Stimulated activated naive CD4-positive, alpha-beta T cell treated with Interleukin-2 at 50 U/mL for 16 hours (primary cell): ENCODE data around the gene NLRP12.
A peak's percentile ranks its signal among the peaks of the same experiment; 100 is the strongest.
"Not testable (repeated sequence)": the region's sequence is repeated elsewhere in the genome, so short reads cannot be mapped to it uniquely, and the experiment has no call there.

ENCODE experiments used
- DNase-seq: peaks from one replicate; lab custom pipeline; 2025; lab: John Stamatoyannopoulos, UW

The NLRP12 gene

DNA sequence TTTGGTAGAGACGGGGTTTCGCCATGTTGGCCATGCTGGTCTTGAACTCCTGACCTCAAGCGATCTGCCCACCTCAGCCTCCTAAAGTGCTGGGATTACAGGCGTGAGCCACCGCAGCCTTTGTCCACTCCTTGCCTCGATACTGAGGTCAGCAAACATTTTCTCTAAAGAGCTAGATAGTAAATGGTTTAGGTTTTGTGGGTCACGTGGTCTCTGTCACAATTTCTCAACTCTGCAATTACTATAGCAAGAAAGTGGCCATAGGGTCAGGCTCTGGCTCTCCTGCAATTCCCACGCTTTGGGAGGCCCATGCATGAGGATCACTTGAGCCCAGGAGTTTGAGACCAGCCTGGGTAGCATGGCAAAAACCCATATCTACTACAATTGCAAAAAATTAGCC is 42.8 kb downstream of the NLRP12 start:
- DNase-seq = not testable (repeated sequence)

DNA sequence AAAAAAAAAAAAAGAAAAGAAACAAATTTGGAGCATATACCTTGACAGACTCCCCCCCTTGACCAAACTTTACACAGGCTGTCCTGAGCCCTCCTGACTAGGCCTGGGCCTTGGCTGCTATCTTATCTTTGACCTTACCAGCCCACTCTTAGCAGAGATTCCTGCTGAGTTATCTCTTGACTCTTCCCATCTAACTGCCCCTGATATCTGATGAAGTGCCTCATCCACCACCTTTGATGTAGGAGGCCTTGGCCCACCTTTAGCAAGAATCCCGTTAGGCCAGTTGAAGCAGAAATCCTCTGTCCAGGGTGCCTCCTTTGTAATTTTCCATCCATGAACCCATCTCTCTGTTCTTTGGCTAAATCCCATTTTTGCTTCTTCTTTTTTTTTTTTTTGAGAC is 43.6 kb downstream of the NLRP12 start:
- DNase-seq = no peak

DNA sequence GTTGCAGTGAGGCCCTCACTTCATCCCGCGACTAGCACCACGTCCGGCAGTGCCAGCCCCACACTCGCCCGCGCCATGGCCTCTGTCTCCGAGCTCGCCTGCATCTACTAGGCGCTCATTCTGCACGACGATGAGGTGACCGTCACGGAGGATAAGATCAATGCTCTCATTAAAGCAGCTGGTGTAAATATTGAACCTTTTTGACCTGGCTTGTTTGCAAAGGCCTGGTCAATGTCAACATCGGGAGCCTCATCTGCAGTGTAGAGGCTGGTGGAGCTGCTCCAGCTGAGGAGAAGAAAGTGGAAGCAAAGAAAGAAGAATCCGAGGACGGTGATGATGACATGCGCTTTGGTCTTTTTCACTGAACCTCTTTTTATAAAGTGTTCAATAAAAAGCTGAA is 48.6 kb downstream of the NLRP12 start:
- no peak for DNase-seq

DNA sequence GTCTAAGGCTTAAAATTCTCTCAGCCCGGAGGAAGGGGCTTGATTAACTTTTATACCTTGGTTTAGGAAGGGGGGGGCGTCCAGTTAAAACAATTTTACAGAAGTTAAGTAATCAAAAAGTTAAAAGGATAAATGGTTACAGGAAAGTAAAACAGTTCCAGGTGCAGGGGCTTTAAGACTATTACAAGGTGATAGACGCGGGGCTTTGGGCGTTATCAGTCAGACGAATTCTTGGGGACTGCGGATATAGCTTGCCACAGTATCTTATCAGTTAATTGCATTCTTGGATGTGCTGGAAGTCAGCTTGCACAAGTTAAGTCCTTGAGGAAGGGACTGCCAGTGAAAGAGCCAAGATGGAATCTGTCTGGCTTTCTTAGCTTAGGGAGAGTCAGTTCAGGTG is 49.6 kb downstream of the NLRP12 start:
- DNase-seq = not testable (repeated sequence)

- no peak for DNase-seq
Observed at GRCh38 chr19:53773999-53774398, 50.1 kb downstream of the NLRP12 start.

GRCh38 chr19:53772943-53773342 is 51.2 kb downstream of the NLRP12 start:
- peak; percentile 17 for DNase-seq

DNA sequence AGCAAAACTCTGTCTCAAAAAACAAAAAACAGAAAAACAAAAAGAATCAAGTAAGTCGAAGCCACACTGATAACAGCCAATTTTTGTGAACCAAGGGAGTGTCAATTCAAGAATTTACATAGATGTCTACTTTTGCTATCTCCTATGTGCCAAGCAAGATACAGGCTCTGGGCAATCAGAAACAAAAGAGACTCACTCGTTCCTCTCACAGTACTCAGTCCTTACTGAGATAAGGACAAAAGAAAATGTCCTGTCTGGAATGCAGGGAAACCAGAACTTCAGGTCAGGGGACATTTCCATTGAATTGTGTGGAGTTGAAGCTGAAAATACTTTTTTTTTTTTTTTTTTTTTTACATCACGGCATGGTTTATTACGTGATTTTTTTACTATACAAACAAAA is 53.0 kb downstream of the NLRP12 start:
- no peak for DNase-seq

- DNase-seq = not testable (repeated sequence)
Observed at GRCh38 chr19:53769696-53770309, 54.3 kb downstream of the NLRP12 start.

- DNase-seq = no peak
Observed at GRCh38 chr19:53768401-53768800, 55.7 kb downstream of the NLRP12 start.

DNA sequence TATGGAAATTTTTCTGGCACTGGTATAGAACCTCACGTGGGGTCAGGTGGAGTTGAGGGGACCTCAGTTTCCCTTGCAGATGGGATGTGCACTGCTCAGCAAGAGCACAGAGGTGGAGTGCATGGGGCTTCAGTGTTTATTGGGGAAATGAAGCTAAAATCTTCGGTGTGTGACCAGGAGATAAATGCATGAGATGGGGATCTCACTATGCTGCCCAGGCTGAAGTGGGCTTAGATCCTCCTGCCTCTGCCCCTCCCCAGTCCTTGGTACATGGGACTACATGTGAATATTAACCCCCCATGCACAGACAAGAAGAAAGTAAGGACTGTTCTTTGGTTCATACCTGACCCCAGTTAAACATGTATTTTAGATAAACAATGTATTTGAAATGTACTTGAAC is 65.1 kb downstream of the NLRP12 start:
- not testable (repeated sequence) for DNase-seq
